ENCODE data around the gene NME9.

The NME9 gene

DNA sequence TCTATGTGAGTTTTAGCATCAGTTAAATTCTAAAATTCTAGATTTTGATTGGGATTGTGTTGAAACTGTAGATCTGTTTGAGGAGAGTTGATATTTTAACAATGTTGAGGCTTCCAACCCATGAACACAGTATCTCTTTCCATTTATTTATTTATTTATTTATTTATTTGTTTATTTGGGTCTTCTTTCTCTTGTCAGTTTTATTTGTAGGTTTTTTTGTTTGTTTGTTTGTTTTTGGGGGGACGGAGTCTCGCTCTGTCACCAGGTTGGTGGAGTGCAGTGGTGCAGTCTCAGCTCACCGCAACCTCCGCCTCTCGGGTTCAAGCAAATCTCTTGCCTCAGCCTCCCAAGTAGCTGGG is 44.1 kb upstream of the NME9 start (continued):
- TF ChIP-seq GLI2 (tag by site-specific recombination; IDR thresholded peaks at IDR 0.05; ENCODE audit: borderline replicate concordance, low read depth) = no peak; the same call in 1 of the 2 replicates
- TF ChIP-seq MEIS1 (CRISPR knock-in tag; IDR thresholded peaks at IDR 0.05; ENCODE audit: borderline replicate concordance) = no peak
- peak; percentile 60 for TF ChIP-seq ZNF623 (tag by site-specific recombination; IDR thresholded peaks at IDR 0.05)
- peak; percentile 62 for TF ChIP-seq ZNF555 (tag by site-specific recombination; conservative IDR thresholded peaks at IDR 0.05)
- no peak for TF ChIP-seq SP2 (tag by site-specific recombination; IDR thresholded peaks at IDR 0.05)
- peak; percentile 58; the same call in 1 of the 2 replicates for TF ChIP-seq ZNF664 (tag by site-specific recombination; IDR thresholded peaks at IDR 0.05)
- peak; percentile 36; the same call in 1 of the 2 replicates for TF ChIP-seq ZNF202 (tag by site-specific recombination; IDR thresholded peaks at IDR 0.05; ENCODE audit: borderline replicate concordance)
- TF ChIP-seq, protein P1, sequence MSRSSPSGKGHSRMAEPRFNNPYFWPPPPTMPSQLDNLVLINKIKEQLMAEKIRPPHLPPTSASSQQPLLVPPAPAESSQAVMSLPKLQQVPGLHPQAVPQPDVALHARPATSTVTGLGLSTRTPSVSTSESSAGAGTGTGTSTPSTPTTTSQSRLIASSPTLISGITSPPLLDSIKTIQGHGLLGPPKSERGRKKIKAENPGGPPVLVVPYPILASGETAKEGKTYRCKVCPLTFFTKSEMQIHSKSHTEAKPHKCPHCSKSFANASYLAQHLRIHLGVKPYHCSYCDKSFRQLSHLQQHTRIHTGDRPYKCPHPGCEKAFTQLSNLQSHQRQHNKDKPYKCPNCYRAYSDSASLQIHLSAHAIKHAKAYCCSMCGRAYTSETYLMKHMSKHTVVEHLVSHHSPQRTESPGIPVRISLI (tag by site-specific recombination; IDR thresholded peaks at IDR 0.05) = no peak
- peak; percentile 82 for TF ChIP-seq ZNF394 (tag by site-specific recombination; IDR thresholded peaks at IDR 0.05; ENCODE audit: borderline replicate concordance)
- TF ChIP-seq ZNF341 (tag by site-specific recombination; IDR thresholded peaks at IDR 0.05; ENCODE audit: low read depth) = no peak
- TF ChIP-seq PRDM1 (tag by site-specific recombination; IDR thresholded peaks at IDR 0.05) = no peak
- TF ChIP-seq, protein P2, sequence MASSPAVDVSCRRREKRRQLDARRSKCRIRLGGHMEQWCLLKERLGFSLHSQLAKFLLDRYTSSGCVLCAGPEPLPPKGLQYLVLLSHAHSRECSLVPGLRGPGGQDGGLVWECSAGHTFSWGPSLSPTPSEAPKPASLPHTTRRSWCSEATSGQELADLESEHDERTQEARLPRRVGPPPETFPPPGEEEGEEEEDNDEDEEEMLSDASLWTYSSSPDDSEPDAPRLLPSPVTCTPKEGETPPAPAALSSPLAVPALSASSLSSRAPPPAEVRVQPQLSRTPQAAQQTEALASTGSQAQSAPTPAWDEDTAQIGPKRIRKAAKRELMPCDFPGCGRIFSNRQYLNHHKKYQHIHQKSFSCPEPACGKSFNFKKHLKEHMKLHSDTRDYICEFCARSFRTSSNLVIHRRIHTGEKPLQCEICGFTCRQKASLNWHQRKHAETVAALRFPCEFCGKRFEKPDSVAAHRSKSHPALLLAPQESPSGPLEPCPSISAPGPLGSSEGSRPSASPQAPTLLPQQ (tag by site-specific recombination; IDR thresholded peaks at IDR 0.05) = no peak
- TF ChIP-seq MYNN (tag by site-specific recombination; IDR thresholded peaks at IDR 0.05; ENCODE audit: borderline replicate concordance) = no peak
- TF ChIP-seq ZNF433 (tag by site-specific recombination; IDR thresholded peaks at IDR 0.05; ENCODE audit: low read depth) = peak; percentile 29; the same call in 1 of the 2 replicates
- TF ChIP-seq, protein P3, sequence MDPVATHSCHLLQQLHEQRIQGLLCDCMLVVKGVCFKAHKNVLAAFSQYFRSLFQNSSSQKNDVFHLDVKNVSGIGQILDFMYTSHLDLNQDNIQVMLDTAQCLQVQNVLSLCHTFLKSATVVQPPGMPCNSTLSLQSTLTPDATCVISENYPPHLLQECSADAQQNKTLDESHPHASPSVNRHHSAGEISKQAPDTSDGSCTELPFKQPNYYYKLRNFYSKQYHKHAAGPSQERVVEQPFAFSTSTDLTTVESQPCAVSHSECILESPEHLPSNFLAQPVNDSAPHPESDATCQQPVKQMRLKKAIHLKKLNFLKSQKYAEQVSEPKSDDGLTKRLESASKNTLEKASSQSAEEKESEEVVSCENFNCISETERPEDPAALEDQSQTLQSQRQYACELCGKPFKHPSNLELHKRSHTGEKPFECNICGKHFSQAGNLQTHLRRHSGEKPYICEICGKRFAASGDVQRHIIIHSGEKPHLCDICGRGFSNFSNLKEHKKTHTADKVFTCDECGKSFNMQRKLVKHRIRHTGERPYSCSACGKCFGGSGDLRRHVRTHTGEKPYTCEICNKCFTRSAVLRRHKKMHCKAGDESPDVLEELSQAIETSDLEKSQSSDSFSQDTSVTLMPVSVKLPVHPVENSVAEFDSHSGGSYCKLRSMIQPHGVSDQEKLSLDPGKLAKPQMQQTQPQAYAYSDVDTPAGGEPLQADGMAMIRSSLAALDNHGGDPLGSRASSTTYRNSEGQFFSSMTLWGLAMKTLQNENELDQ (tag by site-specific recombination; IDR thresholded peaks at IDR 0.05; ENCODE audit: low read depth) = no peak
- TF ChIP-seq ZNF560 (tag by site-specific recombination; IDR thresholded peaks at IDR 0.05; ENCODE audit: borderline replicate concordance) = no peak
- TF ChIP-seq ZNF140 (tag by site-specific recombination; IDR thresholded peaks at IDR 0.05) = peak; percentile 46; the same call in 1 of the 2 replicates
- TF ChIP-seq, protein P4, sequence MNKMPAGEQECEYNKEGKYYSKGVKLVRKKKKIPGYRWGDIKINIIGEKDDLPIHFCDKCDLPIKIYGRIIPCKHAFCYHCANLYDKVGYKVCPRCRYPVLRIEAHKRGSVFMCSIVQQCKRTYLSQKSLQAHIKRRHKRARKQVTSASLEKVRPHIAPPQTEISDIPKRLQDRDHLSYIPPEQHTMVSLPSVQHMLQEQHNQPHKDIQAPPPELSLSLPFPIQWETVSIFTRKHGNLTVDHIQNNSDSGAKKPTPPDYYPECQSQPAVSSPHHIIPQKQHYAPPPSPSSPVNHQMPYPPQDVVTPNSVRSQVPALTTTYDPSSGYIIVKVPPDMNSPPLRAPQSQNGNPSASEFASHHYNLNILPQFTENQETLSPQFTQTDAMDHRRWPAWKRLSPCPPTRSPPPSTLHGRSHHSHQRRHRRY (tag by site-specific recombination; IDR thresholded peaks at IDR 0.05) = no peak
- peak; percentile 36; the same call in 1 of the 2 replicates for TF ChIP-seq ZNF266 (tag by site-specific recombination; IDR thresholded peaks at IDR 0.05; ENCODE audit: low read depth)
- no peak for TF ChIP-seq YY2 (tag by site-specific recombination; IDR thresholded peaks at IDR 0.05)

DNA sequence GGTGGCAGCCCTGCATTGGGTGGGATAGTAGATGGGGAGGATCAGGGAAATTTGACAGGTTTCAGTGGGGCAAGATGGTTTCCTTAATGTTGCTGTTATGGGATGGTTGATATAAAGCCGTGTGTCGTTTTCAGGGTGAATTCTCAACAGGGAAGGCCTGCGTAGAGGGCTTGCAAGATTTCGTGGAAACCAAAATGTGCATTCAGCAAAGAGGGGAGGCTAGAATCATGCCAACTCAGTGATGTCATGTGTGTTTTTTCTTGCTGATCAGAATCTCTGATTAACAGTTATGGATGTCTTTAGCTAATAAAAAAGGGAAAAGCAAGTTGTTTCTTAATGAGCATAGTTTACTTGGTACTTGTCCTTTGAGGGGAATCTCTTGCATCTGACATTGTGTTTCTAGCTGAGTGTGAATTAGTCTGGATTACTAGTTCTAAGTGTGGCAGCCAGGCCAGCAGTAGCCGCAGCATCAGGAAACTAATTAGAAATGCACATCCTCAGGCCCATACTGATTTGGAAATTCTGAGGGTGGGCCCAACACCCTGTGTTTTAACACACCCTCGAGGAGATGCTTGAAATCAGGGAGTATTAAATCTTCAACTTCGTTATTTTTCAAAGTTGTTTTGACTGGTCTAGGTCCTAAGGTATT is 43.6 kb upstream of the NME9 start:
- no peak overlapping the region for H3K27ac ChIP-seq (ENCODE audit: extremely low read depth, low read depth, low read length)
- no peaks in the 10 kb centered on the region for H3K4me1 ChIP-seq (ENCODE audit: control insufficient read depth, insufficient read depth, low read length)
- ChIA-PET CTCF (interaction anchor here (1.0 to 1.5 kb wide), 2 partner anchors 56 to 902 kb away, joined by 3 to 5 read pairs; no protein-coding TSS in a partner anchor), POLR2A (no interaction called here)
- no peaks in the 10 kb centered on the region for H3K36me3 ChIP-seq (ENCODE audit: control insufficient read depth in 2 of 2, insufficient read depth in 1 of 2, low read length in 2 of 2)
- H3K9me3 ChIP-seq (ENCODE audit: control insufficient read depth, insufficient read depth, low read depth, low read length) = no peaks in the 10 kb centered on the region
- H3K4me3 ChIP-seq (ENCODE audit: low read depth, low read length) = no peak overlapping the region
- TF ChIP-seq ZNF391 (tag by site-specific recombination; IDR thresholded peaks at IDR 0.05; ENCODE audit: borderline replicate concordance, low read depth) (no peak), ZBTB1 (tag by site-specific recombination; IDR thresholded peaks at IDR 0.05) (no peak), ZBTB21 (tag by site-specific recombination; IDR thresholded peaks at IDR 0.05) (no peak), OSR2 (tag by site-specific recombination; IDR thresholded peaks at IDR 0.05) (no peak), ZNF23 (tag by site-specific recombination; IDR thresholded peaks at IDR 0.05; ENCODE audit: borderline replicate concordance) (no peak), ZNF555 (tag by site-specific recombination; conservative IDR thresholded peaks at IDR 0.05) (no peak)
- TF ChIP-seq, protein P5, sequence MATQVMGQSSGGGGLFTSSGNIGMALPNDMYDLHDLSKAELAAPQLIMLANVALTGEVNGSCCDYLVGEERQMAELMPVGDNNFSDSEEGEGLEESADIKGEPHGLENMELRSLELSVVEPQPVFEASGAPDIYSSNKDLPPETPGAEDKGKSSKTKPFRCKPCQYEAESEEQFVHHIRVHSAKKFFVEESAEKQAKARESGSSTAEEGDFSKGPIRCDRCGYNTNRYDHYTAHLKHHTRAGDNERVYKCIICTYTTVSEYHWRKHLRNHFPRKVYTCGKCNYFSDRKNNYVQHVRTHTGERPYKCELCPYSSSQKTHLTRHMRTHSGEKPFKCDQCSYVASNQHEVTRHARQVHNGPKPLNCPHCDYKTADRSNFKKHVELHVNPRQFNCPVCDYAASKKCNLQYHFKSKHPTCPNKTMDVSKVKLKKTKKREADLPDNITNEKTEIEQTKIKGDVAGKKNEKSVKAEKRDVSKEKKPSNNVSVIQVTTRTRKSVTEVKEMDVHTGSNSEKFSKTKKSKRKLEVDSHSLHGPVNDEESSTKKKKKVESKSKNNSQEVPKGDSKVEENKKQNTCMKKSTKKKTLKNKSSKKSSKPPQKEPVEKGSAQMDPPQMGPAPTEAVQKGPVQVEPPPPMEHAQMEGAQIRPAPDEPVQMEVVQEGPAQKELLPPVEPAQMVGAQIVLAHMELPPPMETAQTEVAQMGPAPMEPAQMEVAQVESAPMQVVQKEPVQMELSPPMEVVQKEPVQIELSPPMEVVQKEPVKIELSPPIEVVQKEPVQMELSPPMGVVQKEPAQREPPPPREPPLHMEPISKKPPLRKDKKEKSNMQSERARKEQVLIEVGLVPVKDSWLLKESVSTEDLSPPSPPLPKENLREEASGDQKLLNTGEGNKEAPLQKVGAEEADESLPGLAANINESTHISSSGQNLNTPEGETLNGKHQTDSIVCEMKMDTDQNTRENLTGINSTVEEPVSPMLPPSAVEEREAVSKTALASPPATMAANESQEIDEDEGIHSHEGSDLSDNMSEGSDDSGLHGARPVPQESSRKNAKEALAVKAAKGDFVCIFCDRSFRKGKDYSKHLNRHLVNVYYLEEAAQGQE (tag by site-specific recombination; IDR thresholded peaks at IDR 0.05) = no peak
